Activated CD4-positive, alpha-beta T cell treated with anti-CD3 and anti-CD28 coated beads, Interleukin-2, amount 50 U/mL, for 24 hours (primary cell): ENCODE measurements around the gene ABCD3.
"Not testable (repeated sequence)": the region's sequence is repeated elsewhere in the genome, so short reads cannot be mapped to it uniquely, and the experiment has no call there.

Source experiments
- DNase-seq, 2 donors: peaks; one replicate each; pipeline ENCODE4 v3.0.0-alpha.2; 2020; ENCODE audit warnings: low read depth in 1 of 2, low spot score in 1 of 2

ABCD3 gene

GRCh38 chr1:94417978-94418663, at the start of gene ABCD3:
TSS of gene ABCD3 (plus strand) at chr1:94418389. CDS start at chr1:94418479, 90 bp downstream.
- peak; percentile 95 to 97 for DNase-seq

- not testable (repeated sequence) for DNase-seq
Observed at GRCh38 chr1:94372771-94373170, 45.4 kb upstream of the ABCD3 start.

DNA sequence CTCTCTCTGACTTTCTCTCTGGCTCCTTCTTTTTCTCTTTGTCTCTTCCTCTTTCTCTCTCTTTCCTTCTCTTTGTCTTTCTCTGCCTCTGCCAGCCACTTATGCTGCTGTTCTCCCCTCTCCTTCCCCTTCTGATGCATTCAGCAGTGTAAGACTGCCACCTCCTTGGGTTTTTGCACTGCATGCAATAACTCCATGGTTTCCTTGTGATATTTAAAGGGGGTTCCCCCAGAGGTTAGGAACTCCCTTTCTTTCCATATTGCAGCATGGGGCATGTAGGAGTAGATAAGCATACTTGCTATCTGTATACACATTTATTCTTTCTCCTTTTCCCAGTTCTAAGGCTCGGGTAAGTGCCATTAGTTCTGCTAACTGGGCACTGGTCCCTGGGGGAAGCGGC, 44.9 kb upstream of the ABCD3 start:
- DNase-seq, result not testable (repeated sequence)

- DNase-seq, result not testable (repeated sequence)
Observed at GRCh38 chr1:94375666-94376065, 42.5 kb upstream of the ABCD3 start.

DNA sequence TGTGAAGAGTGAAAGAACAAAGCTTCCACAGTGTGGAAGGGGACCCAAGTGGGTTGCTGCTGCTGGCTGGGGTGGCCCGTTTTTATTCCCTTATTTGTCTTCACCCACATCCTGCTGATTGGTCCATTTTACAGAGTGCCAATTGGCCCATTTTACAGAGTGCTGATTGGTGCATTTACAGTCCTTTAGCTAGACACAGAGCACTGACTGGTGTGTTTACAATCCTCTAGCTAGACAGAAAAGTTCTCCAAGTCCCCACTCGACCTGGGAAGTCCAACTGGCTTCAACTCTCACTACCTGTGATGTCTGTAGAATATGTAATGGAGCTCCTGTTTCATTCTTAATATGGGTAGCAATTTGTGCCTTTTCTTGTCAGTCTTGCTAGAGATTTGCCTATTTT, 39.7 kb upstream of the ABCD3 start:
- not testable (repeated sequence) for DNase-seq

GRCh38 chr1:94379615-94380014, 38.6 kb upstream of the ABCD3 start:
- DNase-seq, result no peak

GRCh38 chr1:94382201-94382600, 36.0 kb upstream of the ABCD3 start:
- no peak for DNase-seq

DNA sequence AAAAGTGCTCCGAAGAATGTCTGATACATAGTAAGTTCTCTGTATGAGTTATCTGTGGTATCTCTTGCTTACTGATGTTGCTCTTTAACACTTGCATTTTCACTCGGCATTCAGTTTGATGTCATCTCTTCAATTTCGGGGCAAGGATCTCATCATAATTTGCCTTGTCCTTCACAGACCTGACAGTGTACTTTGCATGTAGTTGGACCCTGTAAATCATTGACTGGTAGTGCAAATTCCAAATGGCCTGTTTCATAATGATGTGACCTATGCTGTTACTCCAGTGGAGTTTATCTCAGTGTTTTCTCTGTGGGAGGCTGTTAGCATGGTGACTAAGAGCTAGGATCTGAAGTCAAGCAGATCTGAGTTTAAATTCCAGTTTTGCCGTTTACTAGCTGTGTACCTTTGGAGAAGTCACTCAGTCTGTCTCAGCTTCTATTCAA, 34.2 kb upstream of the ABCD3 start:
- peak in 1 of 2 donors; percentile 7 for DNase-seq

DNA sequence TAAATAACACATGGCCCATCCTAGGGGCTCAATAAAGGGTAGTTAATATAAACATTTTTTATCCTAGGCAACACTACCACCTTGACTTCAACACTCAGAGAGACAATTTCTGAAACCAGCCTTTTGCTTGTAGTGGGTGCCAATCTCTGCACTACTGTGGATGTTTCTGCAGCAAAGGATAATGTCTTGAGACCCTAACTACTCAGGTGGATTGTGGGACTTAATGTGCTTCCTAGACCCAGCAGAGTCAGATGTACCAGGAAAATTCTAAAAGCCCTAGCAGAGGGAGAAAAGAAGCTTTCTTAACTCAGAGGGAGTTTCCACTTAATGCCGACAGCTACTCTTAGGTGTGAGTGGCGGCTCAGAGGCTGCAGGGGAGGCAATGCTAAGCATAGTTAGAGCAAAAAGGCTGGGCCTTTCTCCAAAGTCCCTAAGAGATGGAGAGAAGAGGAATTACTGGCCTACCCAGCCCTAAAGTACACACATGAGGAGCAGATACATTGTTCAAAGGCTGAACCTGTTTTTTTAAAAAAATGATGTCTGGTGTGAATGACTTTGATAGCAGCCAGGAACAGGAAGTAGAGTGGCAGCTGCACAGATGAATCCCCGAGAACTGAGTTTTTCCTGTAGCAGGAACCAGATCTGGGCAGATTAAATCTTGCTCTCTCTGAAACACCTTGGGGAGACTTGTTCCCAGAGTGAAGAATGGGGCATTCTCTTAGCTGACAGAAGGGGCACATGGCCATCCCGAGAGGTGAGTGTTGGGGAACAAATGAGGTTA, 33.5 kb upstream of the ABCD3 start:
- DNase-seq, result no peak

- peak in 1 of 2 donors; percentile 17 for DNase-seq
Observed at GRCh38 chr1:94385308-94385929, 32.8 kb upstream of the ABCD3 start.

DNA sequence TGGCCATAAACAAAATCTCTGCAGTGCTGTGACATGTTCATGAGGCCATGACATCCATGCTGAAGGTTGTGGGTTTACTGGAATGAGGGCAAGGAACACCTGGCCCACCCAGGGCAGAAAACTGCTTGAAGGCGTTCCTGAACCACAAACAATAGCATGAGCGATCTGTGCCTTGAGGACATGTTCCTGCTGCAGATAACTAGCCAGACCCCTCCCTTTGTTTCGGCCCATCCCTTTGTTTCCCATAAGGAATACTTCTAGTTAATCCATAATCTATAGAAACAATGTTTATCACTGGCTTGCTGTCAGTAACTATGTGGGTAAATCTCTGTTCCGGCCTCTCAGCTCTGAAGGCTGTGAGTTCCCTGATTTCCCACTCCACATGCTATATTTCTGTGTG, 28.9 kb upstream of the ABCD3 start:
- no peak for DNase-seq

GRCh38 chr1:94394247-94394646, 23.9 kb upstream of the ABCD3 start:
- DNase-seq, result no peak

DNA sequence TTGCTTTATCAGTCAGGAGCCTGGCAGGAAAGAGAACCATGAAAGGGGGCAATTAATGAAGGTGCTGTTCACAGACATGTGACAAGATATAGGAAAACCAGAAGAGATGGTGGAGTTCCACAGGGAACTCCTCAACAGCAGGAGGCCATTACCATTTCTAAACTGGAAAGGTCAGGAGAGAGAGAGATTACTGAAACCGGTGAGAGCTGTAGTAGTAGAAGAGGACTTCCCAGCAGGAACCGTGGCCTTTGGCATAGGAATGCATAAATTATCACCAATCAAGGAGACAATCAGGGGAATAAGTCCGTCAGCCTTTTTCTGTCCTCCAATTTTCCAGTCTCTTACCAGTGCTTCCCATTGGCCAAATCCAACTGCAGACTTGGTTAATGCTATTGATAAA, 23.0 kb upstream of the ABCD3 start:
- no peak for DNase-seq

GRCh38 chr1:94395748-94396309, 22.4 kb upstream of the ABCD3 start:
- DNase-seq, result no peak

DNA sequence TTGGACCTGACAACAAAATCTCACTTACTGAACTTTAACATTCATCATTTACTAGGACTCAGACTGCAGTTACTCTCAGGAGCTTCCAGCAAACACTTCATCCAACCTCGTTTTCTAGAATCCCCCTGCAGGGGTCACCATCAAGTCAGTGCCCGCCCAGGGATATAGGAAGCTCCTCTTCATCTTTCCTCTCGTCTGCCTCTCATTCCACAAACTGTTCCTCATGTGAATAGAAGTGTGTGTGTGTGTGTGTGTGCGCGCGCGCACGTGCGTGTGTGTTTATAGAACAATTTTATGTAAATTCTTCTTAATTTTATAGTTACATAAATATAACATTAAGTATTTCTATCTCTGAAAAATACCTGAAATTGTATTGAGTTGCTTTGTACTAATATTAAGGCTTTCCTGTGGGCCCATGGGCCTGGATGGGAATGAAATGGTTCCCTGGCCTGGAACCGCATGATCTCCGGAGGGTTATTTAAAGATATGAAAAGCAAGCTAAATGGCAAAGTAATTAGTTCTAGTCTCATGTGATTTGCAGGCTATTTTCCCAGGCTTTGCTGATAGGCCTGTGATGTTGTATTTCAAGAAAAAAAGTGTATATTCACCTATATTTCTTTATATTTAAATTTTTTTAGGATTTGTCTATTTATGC, 21.7 kb upstream of the ABCD3 start:
- no peak for DNase-seq

DNA sequence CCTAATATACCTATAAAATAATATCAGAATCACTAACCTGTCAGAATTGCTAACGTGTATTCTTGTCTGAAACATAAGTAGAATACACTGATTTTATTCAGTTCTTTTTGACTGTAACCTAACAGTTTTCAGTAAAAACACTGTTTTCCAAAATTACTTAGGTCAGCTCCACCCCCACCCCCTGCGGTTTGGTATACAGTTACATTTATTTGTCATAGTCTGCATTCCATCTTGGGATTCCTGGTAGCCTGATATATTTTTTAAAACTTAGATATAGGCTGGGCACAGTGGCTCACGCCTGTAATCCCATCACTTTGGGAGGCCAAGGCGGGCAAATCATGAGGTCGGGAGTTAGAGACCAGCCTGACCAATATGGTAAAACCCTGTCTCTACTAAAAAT, 19.8 kb upstream of the ABCD3 start:
- no peak for DNase-seq

- DNase-seq, result no peak
Observed at GRCh38 chr1:94399453-94399852, 18.7 kb upstream of the ABCD3 start.

- DNase-seq, result no peak
Observed at GRCh38 chr1:94401206-94401605, 17.0 kb upstream of the ABCD3 start.

DNA sequence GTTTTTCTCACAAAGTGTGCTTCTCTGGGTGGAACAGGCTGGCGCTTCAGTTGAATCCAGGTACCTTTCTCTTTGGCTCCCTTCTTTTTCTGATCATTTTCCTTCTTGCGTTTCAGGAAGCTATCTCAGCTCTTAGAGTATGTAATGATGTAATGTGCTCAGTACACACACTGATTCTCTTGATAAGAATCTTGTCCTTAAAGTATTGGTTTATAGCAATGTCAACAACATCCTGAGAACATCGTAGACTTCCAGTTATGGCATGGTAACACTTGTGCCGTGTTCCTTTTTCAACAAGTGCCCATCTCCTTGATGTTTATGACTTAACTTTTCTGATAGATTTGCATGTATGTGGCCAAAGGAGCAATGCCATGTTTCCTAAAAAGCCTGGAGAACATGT, 11.7 kb upstream of the ABCD3 start:
- no peak for DNase-seq

GRCh38 chr1:94408104-94408830, 9.9 kb upstream of the ABCD3 start:
- no peak for DNase-seq

- no peak for DNase-seq
Observed at GRCh38 chr1:94411237-94411636, 7.0 kb upstream of the ABCD3 start.
